GM23248 (cell line): ENCODE results near the gene RASIP1.

Experiments used
- EZH2 ChIP-seq: fragments of 200-600 bp; sonication (generic); IDR thresholded peaks from 2 replicates; pipeline ENCODE4 v1.6.1; 2018; ENCODE audit warnings: antibody characterized with exemption, mild to moderate bottlenecking; ENCODE audit not compliant: insufficient read depth, poor library complexity, severe bottlenecking
- EZH2phosphoT487 ChIP-seq: fragments of 200-600 bp; sonication (generic); IDR thresholded peaks from 2 replicates; pipeline ENCODE4 v1.6.1; 2018; ENCODE audit warnings: antibody characterized with exemption, moderate library complexity, mild to moderate bottlenecking, low read depth; ENCODE audit not compliant: insufficient read depth

DNA sequence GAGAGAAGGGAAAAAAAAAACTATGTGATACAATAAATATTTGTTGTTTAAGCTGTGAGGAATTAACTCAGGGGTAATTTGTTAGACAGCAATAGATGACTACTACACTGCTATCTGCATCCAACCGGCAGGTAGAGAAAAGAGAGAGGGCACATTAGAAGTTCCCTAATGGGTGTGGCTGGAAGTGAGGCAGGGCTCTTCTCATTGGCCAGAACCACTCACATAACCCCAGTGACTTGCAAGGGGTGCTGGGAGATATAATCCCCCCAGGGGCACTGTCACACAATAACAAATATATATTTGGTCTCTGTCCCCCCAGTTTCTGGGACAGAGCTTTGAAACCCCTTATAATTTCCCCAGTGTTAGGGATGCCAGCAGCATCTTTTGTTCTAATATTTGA lies 39.2 kb upstream of the RASIP1 start:
- TF ChIP-seq EZH2 (no peak), EZH2phosphoT487 (no peak)
